C4-2B (cell line): ENCODE measurements around the gene PDZD11.

Source experiments
- CTCF ChIP-seq: fragments of 450-650 bp; conservative IDR thresholded peaks from 2 replicates; pipeline ENCODE4 v1.5.1; 2017; ENCODE audit warnings: mild to moderate bottlenecking
- ZFX ChIP-seq: fragments of 450-650 bp; IDR thresholded peaks from 2 replicates; pipeline ENCODE4 v1.6.1; 2017

DNA sequence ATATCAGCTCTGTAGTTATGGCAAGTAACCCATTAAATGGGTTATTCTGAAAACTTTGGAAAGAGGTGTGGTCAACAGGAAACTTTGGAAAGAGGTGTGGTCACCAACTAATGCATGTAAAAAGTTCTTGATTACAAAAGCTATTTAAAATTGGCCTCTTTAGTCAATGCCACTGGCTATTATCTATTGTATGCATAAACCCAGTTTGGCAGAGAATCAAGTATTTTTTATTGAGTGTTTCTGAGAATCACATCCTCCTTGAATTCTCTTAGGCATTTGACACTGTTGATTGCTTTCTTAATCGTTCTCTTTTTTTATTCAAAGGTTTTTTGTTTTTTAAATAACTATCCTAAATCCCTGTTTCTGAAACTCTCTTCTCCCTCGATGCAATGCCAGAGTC lies 37.2 kb downstream of the PDZD11 start:
- TF ChIP-seq CTCF (no peak), ZFX (no peak)
